ELF-1 (cell line): ENCODE data around the gene GSTA3.
"Not testable (repeated sequence)": the region's sequence is repeated elsewhere in the genome, so short reads cannot be mapped to it uniquely, and the experiment has no call there.

Source experiments
- DNase-seq: peaks from one replicate; pipeline ENCODE4 v3.0.0-alpha.2; 2016; ENCODE audit warnings: low read depth, low spot score

Gene GSTA3

GRCh38 chr6:52909531-52909930 lies at the start of gene GSTA3:
Gene GSTA3, minus strand, starts transcription at chr6:52909698. Its CDS starts 3,864 bp downstream, at chr6:52905834.
- DNase-seq, result peak; percentile 22

- DNase-seq, result peak; percentile 46
Observed at GRCh38 chr6:52958546-52959255, 49.2 kb upstream of the GSTA3 start.

GRCh38 chr6:52955871-52956270 lies 46.4 kb upstream of the GSTA3 start:
- DNase-seq, result no peak

GRCh38 chr6:52953911-52954839 lies 44.7 kb upstream of the GSTA3 start:
- DNase-seq, result no peak

- DNase-seq, result no peak
Observed at GRCh38 chr6:52946306-52946705, 36.8 kb upstream of the GSTA3 start.

- not testable (repeated sequence) for DNase-seq
Observed at GRCh38 chr6:52942821-52943220, 33.3 kb upstream of the GSTA3 start.

- DNase-seq, result no peak
Observed at GRCh38 chr6:52942221-52942620, 32.7 kb upstream of the GSTA3 start.

- DNase-seq, result no peak
Observed at GRCh38 chr6:52937908-52938307, 28.4 kb upstream of the GSTA3 start.

GRCh38 chr6:52933778-52934177 lies 24.3 kb upstream of the GSTA3 start:
- DNase-seq, result no peak

- no peak for DNase-seq
Observed at GRCh38 chr6:52931351-52931750, 21.9 kb upstream of the GSTA3 start.

- no peak for DNase-seq
Observed at GRCh38 chr6:52929321-52930164, 20.0 kb upstream of the GSTA3 start.

GRCh38 chr6:52927451-52927850 lies 18.0 kb upstream of the GSTA3 start:
- no peak for DNase-seq

- DNase-seq, result no peak
Observed at GRCh38 chr6:52925919-52926792, 16.7 kb upstream of the GSTA3 start.

GRCh38 chr6:52925042-52925441 lies 15.5 kb upstream of the GSTA3 start:
- DNase-seq, result no peak

GRCh38 chr6:52923689-52924088 lies 14.2 kb upstream of the GSTA3 start:
- DNase-seq, result not testable (repeated sequence)

GRCh38 chr6:52922161-52922560 lies 12.7 kb upstream of the GSTA3 start:
- DNase-seq, result peak; percentile 66

GRCh38 chr6:52921743-52922142 lies 12.2 kb upstream of the GSTA3 start:
- no peak for DNase-seq

- not testable (repeated sequence) for DNase-seq
Observed at GRCh38 chr6:52919511-52919910, 10.0 kb upstream of the GSTA3 start.

- DNase-seq, result not testable (repeated sequence)
Observed at GRCh38 chr6:52918771-52919170, 9.3 kb upstream of the GSTA3 start.

GRCh38 chr6:52918027-52918686 lies 8.7 kb upstream of the GSTA3 start:
- peak; percentile 67 for DNase-seq
